ENCODE data around the gene ARRB1.

Gene ARRB1

GRCh38 chr11:75323609-75324008, 27.9 kb downstream of the ARRB1 start:
- no peak overlapping the region for H3K9ac ChIP-seq (ENCODE audit: low read length)
- H3K27ac ChIP-seq (ENCODE audit: low read length) = no peak overlapping the region
- no peaks in the 10 kb centered on the region for H3K36me3 ChIP-seq (replicated peaks; ENCODE audit: insufficient read depth, low read length)
- no peaks in the 10 kb centered on the region for H3K27me3 ChIP-seq (replicated peaks; ENCODE audit: insufficient read depth, low read length)
- no peaks in the 10 kb centered on the region for H4K20me1 ChIP-seq (ENCODE audit: insufficient read depth, low read length)
- H3K9me2 ChIP-seq (replicated peaks; ENCODE audit: insufficient read depth, low read length) = no peaks in the 10 kb centered on the region
- H2AFZ ChIP-seq (ENCODE audit: low read length) = no peak overlapping the region
- no peak overlapping the region for H3K4me2 ChIP-seq (ENCODE audit: low read depth, low read length)
- no peaks in the 10 kb centered on the region for H3F3A ChIP-seq (ENCODE audit: insufficient read depth, low read length)
- H3K4me1 ChIP-seq (ENCODE audit: low read length) = no peaks in the 10 kb centered on the region
- no peaks in the 10 kb centered on the region for H3K9me3 ChIP-seq (replicated peaks; ENCODE audit: insufficient read depth, low read length)
- no peak for DNase-seq
- H3K79me2 ChIP-seq (ENCODE audit: low read length) = no peaks in the 10 kb centered on the region
- H3K4me3 ChIP-seq (ENCODE audit: low read length) = no peak overlapping the region
- TF ChIP-seq EZH2 (optimal IDR thresholded peaks at IDR 0.05; ENCODE audit: low read depth, low read length) (no peak), EZH2phosphoT487 (IDR thresholded peaks at IDR 0.05; ENCODE audit: low read length) (no peak), CTCF (IDR thresholded peaks at IDR 0.05; ENCODE audit: low read length) (no peak)

GRCh38 chr11:75320643-75321042, 30.8 kb downstream of the ARRB1 start:
- H2AFZ ChIP-seq (ENCODE audit: low read length) = no peak overlapping the region
- no peaks in the 10 kb centered on the region for H3K36me3 ChIP-seq (replicated peaks; ENCODE audit: insufficient read depth, low read length)
- no peaks in the 10 kb centered on the region for H3K9me2 ChIP-seq (replicated peaks; ENCODE audit: insufficient read depth, low read length)
- no peak overlapping the region for H3K27ac ChIP-seq (ENCODE audit: low read length)
- no peak for TF ChIP-seq CTCF (IDR thresholded peaks at IDR 0.05; ENCODE audit: low read length)
- TF ChIP-seq EZH2 (optimal IDR thresholded peaks at IDR 0.05; ENCODE audit: low read depth, low read length) = no peak
- no peaks in the 10 kb centered on the region for H3K9me3 ChIP-seq (replicated peaks; ENCODE audit: insufficient read depth, low read length)
- no peaks in the 10 kb centered on the region for H3K27me3 ChIP-seq (replicated peaks; ENCODE audit: insufficient read depth, low read length)
- no peaks in the 10 kb centered on the region for H3K4me1 ChIP-seq (ENCODE audit: low read length)
- H3K4me3 ChIP-seq (ENCODE audit: low read length) = no peak overlapping the region
- no peak for DNase-seq
- no peaks in the 10 kb centered on the region for H3K79me2 ChIP-seq (ENCODE audit: low read length)
- H4K20me1 ChIP-seq (ENCODE audit: insufficient read depth, low read length) = no peaks in the 10 kb centered on the region
- H3F3A ChIP-seq (ENCODE audit: insufficient read depth, low read length) = no peaks in the 10 kb centered on the region
- no peak overlapping the region for H3K4me2 ChIP-seq (ENCODE audit: low read depth, low read length)
- H3K9ac ChIP-seq (ENCODE audit: low read length) = no peak overlapping the region

GRCh38 chr11:75320046-75320618, 31.3 kb downstream of the ARRB1 start:
- Histone ChIP-seq H3K4me3 (ENCODE audit: low read length) (no peak overlapping the region), H2AFZ (ENCODE audit: low read length) (no peak overlapping the region), H4K20me1 (ENCODE audit: insufficient read depth, low read length) (no peaks in the 10 kb centered on the region), H3F3A (ENCODE audit: insufficient read depth, low read length) (no peaks in the 10 kb centered on the region), H3K9ac (ENCODE audit: low read length) (no peak overlapping the region), H3K4me2 (ENCODE audit: low read depth, low read length) (no peak overlapping the region), H3K79me2 (ENCODE audit: low read length) (no peaks in the 10 kb centered on the region), H3K9me3 (replicated peaks; ENCODE audit: insufficient read depth, low read length) (no peaks in the 10 kb centered on the region), H3K27me3 (replicated peaks; ENCODE audit: insufficient read depth, low read length) (no peaks in the 10 kb centered on the region), H3K36me3 (replicated peaks; ENCODE audit: insufficient read depth, low read length) (no peaks in the 10 kb centered on the region), H3K27ac (ENCODE audit: low read length) (no peak overlapping the region), H3K4me1 (ENCODE audit: low read length) (no peaks in the 10 kb centered on the region), H3K9me2 (replicated peaks; ENCODE audit: insufficient read depth, low read length) (no peaks in the 10 kb centered on the region)
- no peak for TF ChIP-seq EZH2phosphoT487 (IDR thresholded peaks at IDR 0.05; ENCODE audit: low read length)
- no peak for TF ChIP-seq CTCF (IDR thresholded peaks at IDR 0.05; ENCODE audit: low read length)
- no peak for TF ChIP-seq EZH2 (optimal IDR thresholded peaks at IDR 0.05; ENCODE audit: low read depth, low read length)
- DNase-seq = no peak
